SU-DHL-6 (cell line): Measurements from ENCODE around the gene SACM1L.

ENCODE experiments used
- H2AFZ ChIP-seq: fragments of 200-600 bp; sonication (generic); 2 replicates; pipeline ENCODE4 v1.6.1; 2014; ENCODE audit warnings: low read depth, mild to moderate bottlenecking, moderate library complexity, mixed read lengths, antibody characterized with exemption, low read length; ENCODE audit not compliant: severe bottlenecking
- H3F3A ChIP-seq: fragments of 200-600 bp; shearing (Covaris generic); 2 replicates; pipeline ENCODE4 v1.6.0; 2016; ENCODE audit warnings: antibody characterized with exemption, mild to moderate bottlenecking; ENCODE audit not compliant: insufficient read depth
- H3K27ac ChIP-seq: fragments of 200-600 bp; sonication (generic); 2 replicates; pipeline ENCODE4 v1.5.1; 2016; ENCODE audit warnings: low read depth, mild to moderate bottlenecking, low read length, moderate library complexity, mixed read lengths
- H3K27me3 ChIP-seq: fragments of 200-600 bp; sonication (generic), shearing (Covaris generic); 2 replicates; pipeline ENCODE4 v1.6.0; 2014; ENCODE audit warnings: mild to moderate bottlenecking, low read length
- H3K36me3 ChIP-seq: fragments of 200-600 bp; sonication (generic); 2 replicates; pipeline ENCODE4 v1.6.1; 2014; ENCODE audit warnings: mild to moderate bottlenecking, low read length, mixed read lengths
- H3K4me2 ChIP-seq: fragments of 300-600, 200-600 bp; shearing (Covaris generic), sonication (generic); 2 replicates; pipeline ENCODE4 v1.6.0; 2014; ENCODE audit warnings: low read length, low read depth, mild to moderate bottlenecking; ENCODE audit not compliant: poor library complexity, severe bottlenecking
- H3K4me3 ChIP-seq: fragments of 200-600 bp; sonication (generic); 2 replicates; pipeline ENCODE4 v1.5.1; 2014; ENCODE audit warnings: antibody characterized with exemption, low read length, mild to moderate bottlenecking, mixed read lengths; ENCODE audit not compliant: insufficient read depth, poor library complexity, severe bottlenecking
- H3K79me2 ChIP-seq: fragments of 200-600 bp; sonication (generic); 2 replicates; pipeline ENCODE4 v1.6.1; 2014; ENCODE audit warnings: mild to moderate bottlenecking, low read length, moderate library complexity; ENCODE audit not compliant: insufficient read depth
- H3K9ac ChIP-seq: fragments of 200-600 bp; sonication (generic); 2 replicates; pipeline ENCODE4 v1.7.0; 2014; ENCODE audit warnings: mild to moderate bottlenecking, low read length
- H3K9me2 ChIP-seq: fragments of 200-600 bp; sonication (generic); replicated peaks from 2 replicates; pipeline ENCODE4 v1.6.1; 2014; ENCODE audit warnings: low read length; ENCODE audit not compliant: insufficient read depth
- H3K9me3 ChIP-seq: fragments of 200-600 bp; sonication (generic); 2 replicates; pipeline ENCODE4 v1.6.1; 2014; ENCODE audit warnings: low read length, mixed read lengths; ENCODE audit not compliant: insufficient read depth
- H4K20me1 ChIP-seq: fragments of 200-600 bp; sonication (generic); 2 replicates; pipeline ENCODE4 v1.6.1; 2014; ENCODE audit warnings: low read depth, mild to moderate bottlenecking, antibody characterized with exemption, low read length, moderate library complexity, mixed read lengths
- EZH2phosphoT487 ChIP-seq: fragments of 200-600 bp; sonication (generic), shearing (Covaris generic); conservative IDR thresholded peaks from 2 replicates; pipeline ENCODE4 v1.6.1; 2018; ENCODE audit warnings: mild to moderate bottlenecking, antibody characterized with exemption, low read length, moderate library complexity, mixed read lengths
- TF ChIP-seq, protein P1 (sequence below): fragments of 200-600 bp; sonication (generic); IDR thresholded peaks from one replicate; pipeline ENCODE4 v1.5.1; 2017; ENCODE audit warnings: antibody characterized with exemption, mild to moderate bottlenecking, low read length, moderate library complexity; ENCODE audit not compliant: insufficient read depth, poor library complexity, severe bottlenecking

Gene SACM1L

DNA sequence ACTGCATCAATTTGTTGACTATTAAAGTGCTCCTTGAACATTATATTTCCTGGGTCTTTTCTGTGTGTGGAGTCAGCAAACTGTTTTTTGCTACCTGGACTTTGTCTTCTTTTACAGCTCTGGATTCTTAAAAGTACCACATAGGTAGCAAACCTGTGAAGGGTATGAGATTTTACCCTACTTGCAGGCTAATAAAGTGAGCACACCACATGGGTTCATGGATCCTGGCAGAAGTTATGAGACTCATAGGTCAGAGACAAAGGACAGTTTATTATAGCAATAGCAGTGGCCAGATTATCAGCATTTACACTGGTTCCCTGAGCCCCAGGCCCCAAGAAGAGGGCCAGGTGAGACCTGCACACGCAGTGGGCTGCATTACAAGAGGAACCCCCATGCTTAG is 8.0 kb upstream of the SACM1L start:
- TF ChIP-seq, protein P1, sequence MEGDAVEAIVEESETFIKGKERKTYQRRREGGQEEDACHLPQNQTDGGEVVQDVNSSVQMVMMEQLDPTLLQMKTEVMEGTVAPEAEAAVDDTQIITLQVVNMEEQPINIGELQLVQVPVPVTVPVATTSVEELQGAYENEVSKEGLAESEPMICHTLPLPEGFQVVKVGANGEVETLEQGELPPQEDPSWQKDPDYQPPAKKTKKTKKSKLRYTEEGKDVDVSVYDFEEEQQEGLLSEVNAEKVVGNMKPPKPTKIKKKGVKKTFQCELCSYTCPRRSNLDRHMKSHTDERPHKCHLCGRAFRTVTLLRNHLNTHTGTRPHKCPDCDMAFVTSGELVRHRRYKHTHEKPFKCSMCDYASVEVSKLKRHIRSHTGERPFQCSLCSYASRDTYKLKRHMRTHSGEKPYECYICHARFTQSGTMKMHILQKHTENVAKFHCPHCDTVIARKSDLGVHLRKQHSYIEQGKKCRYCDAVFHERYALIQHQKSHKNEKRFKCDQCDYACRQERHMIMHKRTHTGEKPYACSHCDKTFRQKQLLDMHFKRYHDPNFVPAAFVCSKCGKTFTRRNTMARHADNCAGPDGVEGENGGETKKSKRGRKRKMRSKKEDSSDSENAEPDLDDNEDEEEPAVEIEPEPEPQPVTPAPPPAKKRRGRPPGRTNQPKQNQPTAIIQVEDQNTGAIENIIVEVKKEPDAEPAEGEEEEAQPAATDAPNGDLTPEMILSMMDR: no peak
- TF ChIP-seq EZH2phosphoT487: no peak
- Histone ChIP-seq H2AFZ (no peak overlapping the region), H4K20me1 (no peaks in the 10 kb centered on the region), H3K79me2 (no peaks in the 10 kb centered on the region), H3K4me2 (no peak overlapping the region), H3K9ac (no peak overlapping the region), H3K9me3 (no peaks in the 10 kb centered on the region), H3K36me3 (no peaks in the 10 kb centered on the region), H3K9me2 (no peaks in the 10 kb centered on the region), H3K27ac (no peak overlapping the region), H3K27me3 (no peaks in the 10 kb centered on the region), H3K4me3 (no peak overlapping the region), H3F3A (no peaks in the 10 kb centered on the region)

DNA sequence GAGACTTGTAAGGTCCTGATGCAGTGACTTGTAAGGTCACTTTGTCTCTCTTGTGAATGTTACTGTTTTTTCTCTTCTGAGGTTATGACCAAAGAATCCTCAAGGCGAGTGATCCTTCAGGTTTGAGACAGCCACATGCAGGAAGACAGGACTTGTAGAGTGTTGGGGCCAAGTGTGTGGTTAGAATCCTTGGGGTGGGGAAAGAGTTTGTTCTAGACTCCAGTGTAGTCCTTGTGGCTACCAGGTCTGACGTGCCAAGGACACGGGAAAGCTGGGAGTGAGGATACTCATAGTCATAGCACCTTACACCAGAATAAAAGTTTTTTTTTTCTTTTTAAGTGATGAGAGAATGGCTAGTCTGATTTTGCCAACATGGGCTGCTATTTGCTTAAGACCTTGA is 7.3 kb upstream of the SACM1L start:
- TF ChIP-seq, protein P1: no peak
- no peak for TF ChIP-seq EZH2phosphoT487
- H3K27ac ChIP-seq: no peak overlapping the region
- no peaks in the 10 kb centered on the region for H3K9me2 ChIP-seq
- no peak overlapping the region for H3K4me2 ChIP-seq
- no peaks in the 10 kb centered on the region for H3K79me2 ChIP-seq
- no peaks in the 10 kb centered on the region for H3K9me3 ChIP-seq
- no peaks in the 10 kb centered on the region for H3K27me3 ChIP-seq
- H3F3A ChIP-seq: no peaks in the 10 kb centered on the region
- no peaks in the 10 kb centered on the region for H3K36me3 ChIP-seq
- H3K9ac ChIP-seq: no peak overlapping the region
- no peaks in the 10 kb centered on the region for H4K20me1 ChIP-seq
- H2AFZ ChIP-seq: no peak overlapping the region
- no peak overlapping the region for H3K4me3 ChIP-seq

DNA sequence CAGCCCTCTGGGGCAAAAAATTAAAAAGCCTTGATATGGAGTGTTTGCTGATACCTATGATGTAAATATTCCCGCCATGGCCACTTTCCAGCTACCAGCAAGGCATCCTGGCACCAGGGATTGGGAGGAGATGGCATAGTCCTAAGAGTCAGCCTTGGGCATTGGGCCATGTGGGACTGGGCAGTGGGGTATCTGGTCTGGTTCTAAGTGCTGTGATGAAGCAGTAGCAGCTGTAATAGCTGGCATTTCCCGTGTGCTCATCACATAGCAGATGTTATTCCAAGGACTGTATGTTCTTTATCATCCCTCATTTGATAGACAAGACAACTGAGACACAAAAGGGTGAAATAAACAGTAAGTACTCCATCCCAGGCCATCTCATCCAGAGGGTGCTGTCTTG is 6.9 kb upstream of the SACM1L start:
- no peak overlapping the region for H3K27ac ChIP-seq
- TF ChIP-seq EZH2phosphoT487: no peak
- TF ChIP-seq, protein P1: no peak
- no peaks in the 10 kb centered on the region for H3F3A ChIP-seq

DNA sequence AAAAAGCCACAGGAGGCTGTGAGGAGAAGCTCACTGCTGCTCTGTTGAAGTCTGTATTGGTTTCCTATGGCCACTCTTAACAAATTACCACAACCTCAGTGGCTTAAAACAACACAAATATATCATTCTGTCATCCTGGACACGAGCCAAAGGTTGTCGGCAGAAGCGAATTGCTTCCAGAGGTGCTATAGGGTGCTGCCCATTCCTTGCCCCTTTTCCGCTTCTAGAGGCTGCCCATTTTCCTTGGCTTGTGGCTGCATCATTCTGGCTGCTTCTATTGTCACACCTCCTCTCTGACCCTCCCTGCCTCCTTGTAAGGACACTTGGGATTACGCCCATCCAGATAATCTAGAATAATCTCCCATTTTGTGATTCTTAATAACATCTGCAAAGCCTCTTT is 6.4 kb upstream of the SACM1L start:
- no peak overlapping the region for H3K9ac ChIP-seq
- no peak overlapping the region for H3K4me3 ChIP-seq
- TF ChIP-seq, protein P1: no peak
- TF ChIP-seq EZH2phosphoT487: no peak
- no peaks in the 10 kb centered on the region for H4K20me1 ChIP-seq
- H3K27ac ChIP-seq: no peak overlapping the region
- no peak overlapping the region for H3K4me2 ChIP-seq
- H3F3A ChIP-seq: no peaks in the 10 kb centered on the region; the same call in 1 of the 2 replicates
- H3K36me3 ChIP-seq: no peaks in the 10 kb centered on the region
- no peak overlapping the region for H2AFZ ChIP-seq
- H3K9me2 ChIP-seq: no peaks in the 10 kb centered on the region
- no peaks in the 10 kb centered on the region for H3K79me2 ChIP-seq
- H3K9me3 ChIP-seq: no peaks in the 10 kb centered on the region
- no peaks in the 10 kb centered on the region for H3K27me3 ChIP-seq

More for the DNA sequence above, 6.9 kb upstream of the SACM1L start:
- no peaks in the 10 kb centered on the region for H3K36me3 ChIP-seq
- H3K4me2 ChIP-seq: no peak overlapping the region
- H3K27me3 ChIP-seq: no peaks in the 10 kb centered on the region
- H4K20me1 ChIP-seq: no peaks in the 10 kb centered on the region
- no peaks in the 10 kb centered on the region for H3K79me2 ChIP-seq
- H3K9me3 ChIP-seq: no peaks in the 10 kb centered on the region
- no peak overlapping the region for H2AFZ ChIP-seq
- no peak overlapping the region for H3K9ac ChIP-seq
- no peak overlapping the region for H3K4me3 ChIP-seq
- H3K9me2 ChIP-seq: no peaks in the 10 kb centered on the region
